IMR-90 (cell line): Measurements from ENCODE around the gene NLGN4X. TPM values are rescaled to one million over a fixed set of nuclear protein-coding genes. Genes with fewer than 3 reads are reported as not detected.

Source experiments
- ATAC-seq: fragments of 200-7000 bp; cut with Tn5 transposase; 2 replicates; pipeline ENCODE4 v1.9.1; 2020; ENCODE audit warnings: low read depth, mild to moderate bottlenecking, moderate library complexity
- BruUV-seq: library from RNA; stranded (reverse); fragments of 400-500 nt; replicated peaks from 2 replicates; lab custom pipeline; 2021; lab: Mats Ljungman, UMichigan
- CTCF ChIA-PET: fragments of 300-600 bp; formaldehyde crosslinking; extraction: SDS; loops from one replicate; lab custom pipeline; 2021; ENCODE audit warnings: antibody characterized with exemption; lab: Yijun Ruan, JAX
- POLR2A ChIA-PET: fragments of 300-600 bp; sonication (Branson Sonifier 250); formaldehyde crosslinking; loops from one replicate; lab custom pipeline; 2022; ENCODE audit warnings: antibody characterized with exemption; ENCODE audit not compliant: unreplicated experiment; lab: Charles Lee
- DNase-seq: peaks from one replicate; pipeline ENCODE4 v3.0.0; 2013
- H2AFZ ChIP-seq: replicated peaks from 2 replicates; pipeline ENCODE3; 2013; ENCODE audit warnings: low read length, mild to moderate bottlenecking; ENCODE audit not compliant: poor library complexity
- H2AK5ac ChIP-seq: 2 replicates; pipeline ENCODE4 v1.6.1; 2013; ENCODE audit warnings: low read depth, low read length, inconsistent platforms
- H2AK9ac ChIP-seq: replicated peaks from 2 replicates; pipeline ENCODE3; 2013; ENCODE audit warnings: mild to moderate bottlenecking, low read depth, low read length, moderate library complexity; ENCODE audit not compliant: poor library complexity
- H2BK120ac ChIP-seq: 2 replicates; pipeline ENCODE4 v1.6.1; 2013; ENCODE audit warnings: low read depth, low read length, inconsistent platforms
- H2BK15ac ChIP-seq: 3 replicates; pipeline ENCODE4 v1.6.1; 2013; ENCODE audit warnings: low read depth, low read length, inconsistent platforms
- H2BK20ac ChIP-seq: 2 replicates; pipeline ENCODE4 v1.6.1; 2013; ENCODE audit warnings: low read depth, mild to moderate bottlenecking, inconsistent platforms, low read length, moderate library complexity
- H2BK5ac ChIP-seq: 2 replicates; pipeline ENCODE4 v1.6.1; 2013; ENCODE audit warnings: mild to moderate bottlenecking, low read depth, low read length, inconsistent platforms; ENCODE audit not compliant: poor library complexity, severe bottlenecking
- H3K14ac ChIP-seq: replicated peaks from 2 replicates; pipeline ENCODE4 v1.6.1; 2013; ENCODE audit warnings: low read depth, low read length, inconsistent platforms
- H3K18ac ChIP-seq: 2 replicates; pipeline ENCODE4 v1.6.1; 2013; ENCODE audit warnings: low read depth, low read length, control low read depth
- H3K23ac ChIP-seq: 2 replicates; pipeline ENCODE4 v1.6.1; 2013; ENCODE audit warnings: low read depth, low read length, inconsistent platforms
- H3K27ac ChIP-seq: 2 replicates; pipeline ENCODE4 v1.5.1; 2013; ENCODE audit warnings: mild to moderate bottlenecking, control low read depth, low read length; ENCODE audit not compliant: insufficient read depth
- H3K27me3 ChIP-seq: 2 replicates; pipeline ENCODE4 v1.6.1; 2013; ENCODE audit warnings: low read length; ENCODE audit not compliant: control insufficient read depth, insufficient read depth
- H3K36me3 ChIP-seq: 2 replicates; pipeline ENCODE4 v1.6.1; 2013; ENCODE audit warnings: low read length, mixed read lengths; ENCODE audit not compliant: control insufficient read depth, insufficient read depth
- H3K4ac ChIP-seq: 2 replicates; pipeline ENCODE4 v1.6.1; 2013; ENCODE audit warnings: low read depth, low read length, inconsistent platforms
- H3K4me1 ChIP-seq: 2 replicates; pipeline ENCODE4 v1.6.1; 2013; ENCODE audit warnings: low read length, mixed read lengths; ENCODE audit not compliant: control insufficient read depth, insufficient read depth
- H3K4me2 ChIP-seq: 2 replicates; pipeline ENCODE4 v1.6.1; 2013; ENCODE audit warnings: low read depth, mild to moderate bottlenecking, control low read depth, low read length, moderate library complexity
- H3K4me3 ChIP-seq: 2 replicates; pipeline ENCODE4 v1.5.1; 2013; ENCODE audit warnings: low read depth, mild to moderate bottlenecking, control low read depth, low read length, moderate library complexity; ENCODE audit not compliant: insufficient read depth
- H3K56ac ChIP-seq: 2 replicates; pipeline ENCODE4 v1.6.1; 2013; ENCODE audit warnings: low read length, inconsistent platforms; ENCODE audit not compliant: insufficient read depth; ENCODE audit errors: extremely low read depth
- H3K79me1 ChIP-seq, 2 experiments: 2 replicates each; pipeline ENCODE4 v1.6.1; 2013; ENCODE audit warnings: low read length in 2 of 2, inconsistent platforms in 1 of 2, low read depth in 1 of 2
- H3K9ac ChIP-seq: 2 replicates; pipeline ENCODE4 v1.6.1; 2013; ENCODE audit warnings: low read depth, low read length, control low read depth
- H3K9me1 ChIP-seq: 2 replicates; pipeline ENCODE4 v1.6.1; 2013; ENCODE audit warnings: low read length, inconsistent platforms; ENCODE audit not compliant: insufficient read depth
- H3K9me3 ChIP-seq: 2 replicates; pipeline ENCODE4 v1.6.1; 2013; ENCODE audit warnings: low read length; ENCODE audit not compliant: control insufficient read depth, insufficient read depth
- H4K20me1 ChIP-seq: 2 replicates; pipeline ENCODE4 v1.6.1; 2013; ENCODE audit warnings: low read length, inconsistent platforms; ENCODE audit not compliant: insufficient read depth
- H4K5ac ChIP-seq: 2 replicates; pipeline ENCODE4 v1.6.1; 2013; ENCODE audit warnings: mild to moderate bottlenecking, low read depth, low read length, control low read depth
- H4K8ac ChIP-seq, 2 experiments: 2 replicates each; pipeline ENCODE4 v1.6.1; 2013; ENCODE audit warnings: low read depth in 2 of 2, low read length in 2 of 2, control low read depth in 1 of 2, inconsistent platforms in 1 of 2
- H4K91ac ChIP-seq: 2 replicates; pipeline ENCODE4 v1.6.1; 2013; ENCODE audit warnings: low read depth, low read length, inconsistent platforms; ENCODE audit not compliant: insufficient read depth
- CTCF ChIP-seq: conservative IDR thresholded peaks from 2 replicates; pipeline ENCODE4 v1.5.1; 2012; ENCODE audit warnings: mild to moderate bottlenecking, low read depth, low read length, improper control_type of control experiment
- ELK1 ChIP-seq: fragments of 150-350 bp; IDR thresholded peaks from 2 replicates; pipeline ENCODE4 v1.6.1; 2016; ENCODE audit warnings: low read depth, mild to moderate bottlenecking, low read length, moderate library complexity, borderline replicate concordance
- MAZ ChIP-seq: IDR thresholded peaks from 2 replicates; pipeline ENCODE4 v1.6.1; 2012; ENCODE audit warnings: low read depth, mild to moderate bottlenecking, low read length, improper control_type of control experiment, moderate library complexity, borderline replicate concordance
- POLR2A ChIP-seq: IDR thresholded peaks from 2 replicates; pipeline ENCODE4 v1.6.1; 2012; ENCODE audit warnings: mild to moderate bottlenecking, low read depth, low read length
- RAD21 ChIP-seq: IDR thresholded peaks from 2 replicates; pipeline ENCODE4 v1.6.1; 2012; ENCODE audit warnings: low read length, improper control_type of control experiment
- RFX5 ChIP-seq: IDR thresholded peaks from 2 replicates; pipeline ENCODE4 v1.8.0; 2012; ENCODE audit warnings: low read depth, mild to moderate bottlenecking, low read length, moderate library complexity
- SMC3 ChIP-seq: fragments of 150-350 bp; IDR thresholded peaks from 2 replicates; pipeline ENCODE4 v1.6.1; 2016; ENCODE audit warnings: low read depth, mild to moderate bottlenecking, antibody characterized with exemption, low read length, moderate library complexity
- WGBS, 2 experiments: methylation state at CpG; one replicate each; pipeline versions ENCODE4 v1.1.5 to v1.1.7; 2013; ENCODE audit warnings: missing lambda C conversion rate in 2 of 2; ENCODE audit not compliant: insufficient read length in 1 of 2; ENCODE audit errors: extremely low coverage in 2 of 2; 5-methylcytosine and 5-hydroxymethylcytosine counted together
- dilution Hi-C: fragments of 300-500 bp; cut with HindIII; formaldehyde crosslinking; loops from one replicate; pipeline ENCODE4 v1.14.3; 2018; ENCODE audit warnings: low sequenced_read_pairs; ENCODE audit not compliant: unreplicated experiment
- in situ Hi-C: fragments of 300-500 bp; cut with MboI; formaldehyde crosslinking; loops from 3 replicates; pipeline ENCODE4 v1.14.3; 2019; ENCODE audit warnings: low sequenced_read_pairs, inconsistent platforms, mixed read lengths
- intact Hi-C: fragments of 100-400 bp; cut with micrococcal nuclease; formaldehyde crosslinking; loops from 2 replicates; pipeline ENCODE4 v1.10.0; 2022
- polyA plus RNA-seq, 3 experiments: library from polyadenylated mRNA; depleted of rRNA; stranded (reverse); fragments of >200 nt; gene quantifications; 2 replicates each; pipeline ENCODE4 v1.2.3, GENCODE V29; 2012; ENCODE audit warnings: low replicate concordance in 1 of 3
- total RNA-seq: library from RNA; depleted of rRNA; stranded (reverse); fragments of >200 nt; gene quantifications from 2 replicates; pipeline ENCODE4 v1.2.3, GENCODE V29; 2012

The NLGN4X gene
- total and polyA plus RNA-seq, 2 of the 4 experiments (the other 2 are of a cell fraction) = not detected

GRCh38 chrX:6095469-6095868 lies 133.2 kb downstream of the NLGN4X start:
- Histone ChIP-seq H3K4me1 (no peaks in the 10 kb centered on the region), H3K9me1 (no peaks in the 10 kb centered on the region)

More at GRCh38 chrX:6095469-6095868, 133.2 kb downstream of the NLGN4X start:
- in situ Hi-C loops (no loop called here), intact Hi-C loops (no loop called here), dilution Hi-C loops (no loop called here)
- Histone ChIP-seq H4K5ac (no peak overlapping the region), H3K27me3 (no peaks in the 10 kb centered on the region), H3K4me3 (no peak overlapping the region), H2BK20ac (no peak overlapping the region), H2AFZ (no peak overlapping the region), H4K8ac (no peak overlapping the region), H4K20me1 (no peaks in the 10 kb centered on the region), H3K27ac (no peak overlapping the region), H3K4ac (no peak overlapping the region), H2BK120ac (no peak overlapping the region), H3K14ac (no peak overlapping the region), H3K79me1 (no peaks in the 10 kb centered on the region), H2AK5ac (no peak overlapping the region), H3K56ac (no peak overlapping the region), H3K4me2 (no peak overlapping the region), H2BK15ac (no peak overlapping the region), H3K9me3 (peaks cover 12% of the 10 kb centered on the region), H4K91ac (no peak overlapping the region), H3K18ac (no peak overlapping the region), H3K36me3 (no peaks in the 10 kb centered on the region), H2BK5ac (no peak overlapping the region), H3K23ac (no peak overlapping the region), H2AK9ac (no peak overlapping the region), H3K9ac (no peak overlapping the region)
- DNase-seq = no peak
- no peak for TF ChIP-seq RAD21
- TF ChIP-seq POLR2A = no peak
- no peak for TF ChIP-seq ELK1
- no peak for TF ChIP-seq SMC3
- no peak for TF ChIP-seq RFX5
- no peak for TF ChIP-seq CTCF
- TF ChIP-seq MAZ = no peak
- POLR2A ChIA-PET = no interaction called here
- no TSS peak for BruUV-seq
- ATAC-seq = no peak
- WGBS, 2 experiments = 13% methylated on average over 4 of the region's 5 CpGs; no CpG with 5 or more reads in 1 of the 2 experiments
- CTCF ChIA-PET = no interaction called here
